AG04450 (cell line): ENCODE measurements around the gene HLA-E. TPM values are rescaled to one million over a fixed set of nuclear protein-coding genes. Genes with fewer than 3 reads are reported as not detected.

Experiments
- CTCF ChIA-PET: fragments of 300-600, 350-600 bp; formaldehyde crosslinking; extraction: SDS; loops from one replicate; lab custom pipeline; 2022; ENCODE audit warnings: antibody characterized with exemption, inconsistent platforms; lab: Charles Lee
- POLR2A ChIA-PET: fragments of 350-600 bp; formaldehyde crosslinking; extraction: SDS; loops from one replicate; lab custom pipeline; 2021; ENCODE audit warnings: antibody characterized with exemption, inconsistent platforms; lab: Yijun Ruan, JAX
- DNase-seq: peaks from one replicate; pipeline ENCODE4 v3.0.0-alpha.2; 2011; ENCODE audit warnings: low read depth, low spot score
- H3K27ac ChIP-seq: one replicate; pipeline ENCODE4 v1.5.1; 2012; ENCODE audit warnings: low read depth, low read length, control low read depth
- H3K27me3 ChIP-seq: one replicate; pipeline ENCODE4 v1.6.0; 2012; ENCODE audit warnings: low read length; ENCODE audit not compliant: control insufficient read depth, insufficient read depth
- H3K4me3 ChIP-seq: 2 replicates; pipeline ENCODE4 v1.5.1; 2011; ENCODE audit warnings: mild to moderate bottlenecking, low read depth, low read length, control low read depth
- H3K9me3 ChIP-seq: 2 replicates; pipeline ENCODE4 v1.5.1; 2012; ENCODE audit warnings: low read length; ENCODE audit not compliant: control insufficient read depth, insufficient read depth
- CTCF ChIP-seq: IDR thresholded peaks from 2 replicates; pipeline ENCODE4 v1.5.1; 2011; ENCODE audit warnings: low read depth, low read length, control low read depth, inconsistent platforms
- polyA minus RNA-seq: library from RNA; depleted of rRNA, polyadenylated mRNA; stranded (reverse); fragments of >200 nt; gene quantifications from 2 replicates; pipeline ENCODE4 v1.2.3, GENCODE V29; 2011; rRNA and poly(A)+ RNA removed
- polyA plus RNA-seq: library from polyadenylated mRNA; depleted of rRNA; stranded (reverse); fragments of >200 nt; gene quantifications from 2 replicates; pipeline ENCODE4 v1.2.3, GENCODE V29; 2011; rRNA removed

HLA-E gene
- polyA plus RNA-seq = 127 and 136 TPM in 2 replicates
- polyA minus RNA-seq = 79.3 and 95.1 TPM in 2 replicates

- H3K27me3 ChIP-seq = no peaks in the 10 kb centered on the region
- ChIA-PET CTCF (interaction anchor here (4.7 kb wide), 1 partner anchor 43 kb away, joined by 25 read pairs; no protein-coding TSS in a partner anchor), POLR2A (no interaction called here)
- peak within 1 kb of the TSS; percentile 94 for H3K27ac ChIP-seq
- no peaks in the 10 kb centered on the region; the same call in 1 of the 2 replicates for H3K9me3 ChIP-seq
- DNase-seq = peak; percentile 99
- TF ChIP-seq CTCF = no peak
- H3K4me3 ChIP-seq = peak within 1 kb of the TSS; percentile 96
Observed at GRCh38 chr6:30489081-30490025, at the start of gene HLA-E. Gene HLA-E, plus strand, starts transcription at chr6:30489509. Its CDS starts 23 bp downstream, at chr6:30489532.

GRCh38 chr6:30441171-30441570 lies 48.1 kb upstream of the HLA-E start:
- TF ChIP-seq CTCF = no peak
- ChIA-PET POLR2A (no interaction called here), CTCF (interaction anchor here (2.3 kb wide), 1 partner anchor 13 kb away, joined by 11 read pairs; no protein-coding TSS in a partner anchor)
- H3K4me3 ChIP-seq = no peak overlapping the region
- H3K9me3 ChIP-seq = no peaks in the 10 kb centered on the region
- no peak overlapping the region for H3K27ac ChIP-seq
- H3K27me3 ChIP-seq = peaks cover 52% of the 10 kb centered on the region
- DNase-seq = no peak

- no peak for DNase-seq
- Histone ChIP-seq H3K27ac (no peak overlapping the region), H3K27me3 (peaks cover 66% of the 10 kb centered on the region), H3K4me3 (no peak overlapping the region), H3K9me3 (no peaks in the 10 kb centered on the region)
- 0 out of 2 replicates have a peak, but pooled peaks have one; percentile 4 for TF ChIP-seq CTCF
- ChIA-PET CTCF (no interaction called here), POLR2A (no interaction called here)
Observed at GRCh38 chr6:30443657-30444450, 45.5 kb upstream of the HLA-E start.

GRCh38 chr6:30444451-30444742 lies 44.9 kb upstream of the HLA-E start:
- no peak for TF ChIP-seq CTCF
- CTCF ChIA-PET = interaction anchor here (0.6 kb wide), 1 partner anchor 206 kb away, joined by 7 read pairs; no protein-coding TSS in a partner anchor
- peaks cover 68% of the 10 kb centered on the region for H3K27me3 ChIP-seq
- H3K9me3 ChIP-seq = no peaks in the 10 kb centered on the region
- H3K4me3 ChIP-seq = no peak overlapping the region
- no peak for DNase-seq
- no peak overlapping the region for H3K27ac ChIP-seq
- POLR2A ChIA-PET = no interaction called here
